Measurements from ENCODE around the gene ATP5PO. TPM values are rescaled to one million over a fixed set of nuclear protein-coding genes. Genes with fewer than 3 reads are reported as not detected.
A peak's percentile ranks its signal among the peaks of the same experiment; 100 is the strongest.
"Not testable (repeated sequence)": the region's sequence is repeated elsewhere in the genome, so short reads cannot be mapped to it uniquely, and the experiment has no call there.

ATP5PO gene
- total and polyA plus RNA-seq, 2 donors (not counting 1 experiment from before 2014, with no cell fraction given): 154 to 259 TPM

DNA sequence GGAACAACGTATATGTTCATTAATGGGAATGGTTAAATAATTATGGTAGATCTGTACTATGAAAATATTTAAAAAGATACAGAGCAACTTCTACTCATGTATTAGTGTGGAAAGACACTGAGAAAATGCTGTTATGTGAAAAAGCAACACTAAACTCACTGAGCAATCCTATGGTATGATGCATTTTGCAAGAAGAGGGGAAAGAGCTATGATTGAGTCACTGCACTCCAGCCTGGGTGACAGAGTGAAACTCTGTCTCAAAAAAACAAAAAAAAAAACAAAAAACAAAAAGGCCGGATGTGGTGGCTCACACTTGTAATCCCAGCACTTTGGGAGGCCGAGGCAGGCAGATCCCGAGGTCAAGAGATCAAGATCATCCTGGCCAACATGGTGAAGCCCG is 44.4 kb downstream of the ATP5PO start:
- peak; percentile 20 to 31 for DNase-seq (ENCODE audit: low read depth in 2 of 2)
- Histone ChIP-seq H2AFZ (ENCODE audit: low read length) (no peak overlapping the region), H3K36me3 (ENCODE audit: control insufficient read depth, insufficient read depth, low read length) (no peaks in the 10 kb centered on the region), H3K4me3 (replicated peaks in 1 of 4; ENCODE audit: control extremely low read depth in 1 of 4, insufficient read depth in 1 of 4, low read depth in 3 of 4, low read length in 4 of 4) (no peak overlapping the region), H3K4me1 (ENCODE audit: control insufficient read depth, extremely low read depth, insufficient read depth, low read length) (no peaks in the 10 kb centered on the region), H3K27ac (ENCODE audit: insufficient read depth, low read length) (no peak overlapping the region), H3K4me2 (ENCODE audit: extremely low read depth, insufficient read depth, low read length) (no peak overlapping the region), H3K9ac (ENCODE audit: insufficient read depth, low read length) (no peak overlapping the region), H3K9me3 (ENCODE audit: control insufficient read depth, insufficient read depth, low read depth, low read length) (no peaks in the 10 kb centered on the region), H4K20me1 (ENCODE audit: control insufficient read depth, extremely low read depth, insufficient read depth, low read length) (no peaks in the 10 kb centered on the region), H3K27me3 (ENCODE audit: control insufficient read depth, insufficient read depth, low read length) (no peaks in the 10 kb centered on the region), H3K79me2 (ENCODE audit: control insufficient read depth, insufficient read depth, low read length) (no peaks in the 10 kb centered on the region)
- TF ChIP-seq, protein P1, sequence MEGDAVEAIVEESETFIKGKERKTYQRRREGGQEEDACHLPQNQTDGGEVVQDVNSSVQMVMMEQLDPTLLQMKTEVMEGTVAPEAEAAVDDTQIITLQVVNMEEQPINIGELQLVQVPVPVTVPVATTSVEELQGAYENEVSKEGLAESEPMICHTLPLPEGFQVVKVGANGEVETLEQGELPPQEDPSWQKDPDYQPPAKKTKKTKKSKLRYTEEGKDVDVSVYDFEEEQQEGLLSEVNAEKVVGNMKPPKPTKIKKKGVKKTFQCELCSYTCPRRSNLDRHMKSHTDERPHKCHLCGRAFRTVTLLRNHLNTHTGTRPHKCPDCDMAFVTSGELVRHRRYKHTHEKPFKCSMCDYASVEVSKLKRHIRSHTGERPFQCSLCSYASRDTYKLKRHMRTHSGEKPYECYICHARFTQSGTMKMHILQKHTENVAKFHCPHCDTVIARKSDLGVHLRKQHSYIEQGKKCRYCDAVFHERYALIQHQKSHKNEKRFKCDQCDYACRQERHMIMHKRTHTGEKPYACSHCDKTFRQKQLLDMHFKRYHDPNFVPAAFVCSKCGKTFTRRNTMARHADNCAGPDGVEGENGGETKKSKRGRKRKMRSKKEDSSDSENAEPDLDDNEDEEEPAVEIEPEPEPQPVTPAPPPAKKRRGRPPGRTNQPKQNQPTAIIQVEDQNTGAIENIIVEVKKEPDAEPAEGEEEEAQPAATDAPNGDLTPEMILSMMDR (conservative IDR thresholded peaks at IDR 0.05 in 1 of 2, IDR thresholded peaks at IDR 0.05 in 1 of 2; ENCODE audit: low read depth in 1 of 2, low read length in 2 of 2): no peak
- TF ChIP-seq EZH2 (IDR thresholded peaks at IDR 0.05; ENCODE audit: low read length, missing control alignments): no peak

- Histone ChIP-seq H3K4me3 (replicated peaks in 1 of 4; ENCODE audit: control extremely low read depth in 1 of 4, insufficient read depth in 1 of 4, low read depth in 3 of 4, low read length in 4 of 4) (no peak overlapping the region), H3K9ac (ENCODE audit: insufficient read depth, low read length) (no peak overlapping the region), H3K9me3 (ENCODE audit: control insufficient read depth, insufficient read depth, low read depth, low read length) (no peaks in the 10 kb centered on the region), H3K4me1 (ENCODE audit: control insufficient read depth, extremely low read depth, insufficient read depth, low read length) (no peaks in the 10 kb centered on the region), H4K20me1 (ENCODE audit: control insufficient read depth, extremely low read depth, insufficient read depth, low read length) (no peaks in the 10 kb centered on the region), H3K27me3 (ENCODE audit: control insufficient read depth, insufficient read depth, low read length) (no peaks in the 10 kb centered on the region), H3K79me2 (ENCODE audit: control insufficient read depth, insufficient read depth, low read length) (no peaks in the 10 kb centered on the region), H3K36me3 (ENCODE audit: control insufficient read depth, insufficient read depth, low read length) (no peaks in the 10 kb centered on the region), H3K27ac (ENCODE audit: insufficient read depth, low read length) (no peak overlapping the region), H2AFZ (ENCODE audit: low read length) (no peak overlapping the region), H3K4me2 (ENCODE audit: extremely low read depth, insufficient read depth, low read length) (no peak overlapping the region)
- TF ChIP-seq, protein P1 (conservative IDR thresholded peaks at IDR 0.05 in 1 of 2, IDR thresholded peaks at IDR 0.05 in 1 of 2; ENCODE audit: low read depth in 1 of 2, low read length in 2 of 2): no peak
- TF ChIP-seq EZH2 (IDR thresholded peaks at IDR 0.05; ENCODE audit: low read length, missing control alignments): no peak
- DNase-seq (ENCODE audit: low read depth in 2 of 2): no peak
Measured at GRCh38 chr21:33870768-33871167, 44.8 kb downstream of the ATP5PO start.

DNA sequence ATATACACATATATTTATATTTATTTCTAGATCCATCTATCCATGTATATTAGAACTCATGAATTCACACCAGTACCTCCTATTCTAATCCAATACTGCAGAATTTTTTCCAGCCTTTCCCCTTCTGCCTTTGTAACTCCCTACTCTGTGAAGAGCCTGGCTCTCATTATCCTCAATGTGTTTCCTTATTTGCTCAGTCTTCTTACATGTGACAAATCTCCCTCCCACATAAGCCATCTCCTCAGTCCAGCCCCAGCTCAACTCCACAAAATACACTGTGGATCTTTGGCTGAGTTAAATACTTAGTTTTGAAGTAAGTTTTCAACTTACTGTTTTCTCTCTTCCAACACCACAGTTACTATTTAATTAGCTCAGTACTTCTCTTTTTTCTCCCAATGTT is 45.7 kb downstream of the ATP5PO start:
- no peaks in the 10 kb centered on the region for H3K79me2 ChIP-seq (ENCODE audit: control insufficient read depth, insufficient read depth, low read length)
- no peaks in the 10 kb centered on the region for H3K4me1 ChIP-seq (ENCODE audit: control insufficient read depth, extremely low read depth, insufficient read depth, low read length)
- no peaks in the 10 kb centered on the region for H3K9me3 ChIP-seq (ENCODE audit: control insufficient read depth, insufficient read depth, low read depth, low read length)
- DNase-seq (ENCODE audit: low read depth in 2 of 2): no peak
- no peak overlapping the region for H3K9ac ChIP-seq (ENCODE audit: insufficient read depth, low read length)
- H4K20me1 ChIP-seq (ENCODE audit: control insufficient read depth, extremely low read depth, insufficient read depth, low read length): no peaks in the 10 kb centered on the region
- H3K4me2 ChIP-seq (ENCODE audit: extremely low read depth, insufficient read depth, low read length): no peak overlapping the region
- no peaks in the 10 kb centered on the region for H3K27me3 ChIP-seq (ENCODE audit: control insufficient read depth, insufficient read depth, low read length)
- no peak overlapping the region for H3K4me3 ChIP-seq (replicated peaks in 1 of 4; ENCODE audit: control extremely low read depth in 1 of 4, insufficient read depth in 1 of 4, low read depth in 3 of 4, low read length in 4 of 4)
- H3K27ac ChIP-seq (ENCODE audit: insufficient read depth, low read length): no peak overlapping the region
- H2AFZ ChIP-seq (ENCODE audit: low read length): no peak overlapping the region
- no peaks in the 10 kb centered on the region for H3K36me3 ChIP-seq (ENCODE audit: control insufficient read depth, insufficient read depth, low read length)
- TF ChIP-seq, protein P1 (conservative IDR thresholded peaks at IDR 0.05 in 1 of 2, IDR thresholded peaks at IDR 0.05 in 1 of 2; ENCODE audit: low read depth in 1 of 2, low read length in 2 of 2): no peak
- no peak for TF ChIP-seq EZH2 (IDR thresholded peaks at IDR 0.05; ENCODE audit: low read length, missing control alignments)

DNA sequence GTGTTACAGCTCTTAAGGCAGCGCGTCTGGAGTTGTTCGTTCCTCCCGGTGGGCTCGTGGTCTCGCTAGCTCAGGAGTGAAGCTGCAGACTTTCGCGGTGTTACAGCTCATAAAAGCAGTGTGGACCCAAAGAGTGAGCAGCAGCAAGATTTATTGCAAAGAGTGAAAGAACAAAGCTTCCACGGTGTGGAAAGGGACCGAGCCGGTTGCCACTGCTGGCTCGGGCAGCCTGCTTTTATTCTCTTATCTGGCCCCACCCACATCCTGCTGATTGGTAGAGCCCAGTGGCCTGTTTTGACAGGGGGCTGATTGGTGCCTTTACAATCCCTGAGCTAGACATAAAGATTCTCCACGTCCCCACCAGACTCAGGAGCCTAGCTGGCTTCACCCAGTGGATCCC is 47.7 kb downstream of the ATP5PO start:
- H3K4me2 ChIP-seq (ENCODE audit: extremely low read depth, insufficient read depth, low read length); H3K4me1 ChIP-seq (ENCODE audit: control insufficient read depth, extremely low read depth, insufficient read depth, low read length); H4K20me1 ChIP-seq (ENCODE audit: control insufficient read depth, extremely low read depth, insufficient read depth, low read length); H2AFZ ChIP-seq (ENCODE audit: low read length); H3K36me3 ChIP-seq (ENCODE audit: control insufficient read depth, insufficient read depth, low read length); H3K27me3 ChIP-seq (ENCODE audit: control insufficient read depth, insufficient read depth, low read length); DNase-seq (ENCODE audit: low read depth in 2 of 2); H3K79me2 ChIP-seq (ENCODE audit: control insufficient read depth, insufficient read depth, low read length); H3K9me3 ChIP-seq (ENCODE audit: control insufficient read depth, insufficient read depth, low read depth, low read length); H3K27ac ChIP-seq (ENCODE audit: insufficient read depth, low read length); H3K9ac ChIP-seq (ENCODE audit: insufficient read depth, low read length); H3K4me3 ChIP-seq (replicated peaks in 1 of 4; ENCODE audit: control extremely low read depth in 1 of 4, insufficient read depth in 1 of 4, low read depth in 3 of 4, low read length in 4 of 4): not testable (repeated sequence)

All from fibroblast of lung (primary cell).